Suprapubic skin (tissue), 4 donors: ENCODE measurements around the gene SHPK.

Experiments used
- POLR2A ChIP-seq, 2 donors: fragments of 450-650 bp; IDR thresholded peaks; one replicate each; pipeline ENCODE4 v1.6.1; 2017; ENCODE audit warnings: antibody characterized with exemption in 2 of 2, mild to moderate bottlenecking in 2 of 2, moderate library complexity in 2 of 2
- POLR2AphosphoS5 ChIP-seq, 3 donors: sonication (generic); formaldehyde crosslinking; IDR thresholded peaks; one replicate each; pipeline ENCODE4 v1.6.1; 2017; ENCODE audit warnings: antibody characterized with exemption in 3 of 3
- TF ChIP-seq, protein P1 (sequence below), 2 donors: fragments of 200-600 bp in 1 of 2; fragments of 450-650 bp in 1 of 2; sonication (generic) in 1 of 2; IDR thresholded peaks; one replicate each; pipeline ENCODE4 v1.5.1; 2016 to 2019; ENCODE audit warnings: antibody characterized with exemption in 2 of 2, mild to moderate bottlenecking in 1 of 2, moderate library complexity in 1 of 2

DNA sequence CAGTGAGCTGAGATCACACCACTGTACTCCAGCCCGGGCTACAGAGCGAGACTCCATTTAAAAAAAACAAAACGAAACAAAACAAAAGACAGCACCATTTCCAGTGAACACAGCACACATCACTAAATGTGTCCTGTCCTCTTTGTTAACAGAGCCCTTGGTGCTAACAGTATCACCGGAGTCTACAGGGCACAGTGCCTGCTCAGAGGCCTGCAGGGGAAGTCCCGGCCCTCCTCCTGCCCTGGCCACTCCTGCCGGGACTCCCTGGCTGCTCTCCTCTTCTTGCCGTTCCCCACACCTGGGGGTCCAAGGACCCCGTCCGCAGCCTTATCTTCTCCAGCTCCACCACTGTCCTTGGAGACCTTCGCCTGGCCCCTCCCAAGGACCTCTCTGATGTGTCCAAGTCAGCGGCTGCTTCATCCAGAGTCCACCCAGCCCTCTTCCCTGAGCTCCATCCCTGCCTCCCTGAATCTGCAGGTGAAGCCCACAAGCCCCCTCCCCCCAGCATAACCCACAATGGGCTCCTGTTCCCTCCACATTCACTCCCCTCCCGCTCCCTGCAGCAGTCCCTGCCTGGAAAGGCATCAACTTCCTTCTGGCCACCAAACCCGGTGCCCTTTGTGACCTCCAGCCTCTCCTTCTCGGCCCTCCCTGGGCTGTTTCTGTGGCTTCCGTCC is 35.4 kb downstream of the SHPK start:
- TF ChIP-seq, protein P1, sequence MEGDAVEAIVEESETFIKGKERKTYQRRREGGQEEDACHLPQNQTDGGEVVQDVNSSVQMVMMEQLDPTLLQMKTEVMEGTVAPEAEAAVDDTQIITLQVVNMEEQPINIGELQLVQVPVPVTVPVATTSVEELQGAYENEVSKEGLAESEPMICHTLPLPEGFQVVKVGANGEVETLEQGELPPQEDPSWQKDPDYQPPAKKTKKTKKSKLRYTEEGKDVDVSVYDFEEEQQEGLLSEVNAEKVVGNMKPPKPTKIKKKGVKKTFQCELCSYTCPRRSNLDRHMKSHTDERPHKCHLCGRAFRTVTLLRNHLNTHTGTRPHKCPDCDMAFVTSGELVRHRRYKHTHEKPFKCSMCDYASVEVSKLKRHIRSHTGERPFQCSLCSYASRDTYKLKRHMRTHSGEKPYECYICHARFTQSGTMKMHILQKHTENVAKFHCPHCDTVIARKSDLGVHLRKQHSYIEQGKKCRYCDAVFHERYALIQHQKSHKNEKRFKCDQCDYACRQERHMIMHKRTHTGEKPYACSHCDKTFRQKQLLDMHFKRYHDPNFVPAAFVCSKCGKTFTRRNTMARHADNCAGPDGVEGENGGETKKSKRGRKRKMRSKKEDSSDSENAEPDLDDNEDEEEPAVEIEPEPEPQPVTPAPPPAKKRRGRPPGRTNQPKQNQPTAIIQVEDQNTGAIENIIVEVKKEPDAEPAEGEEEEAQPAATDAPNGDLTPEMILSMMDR (IDR thresholded peaks at IDR 0.05) = no peak
- TF ChIP-seq POLR2A (IDR thresholded peaks at IDR 0.05) = no peak
- TF ChIP-seq POLR2AphosphoS5 (IDR thresholded peaks at IDR 0.05) = no peak
